Esophagus squamous epithelium (tissue), 4 donors: ENCODE results near the gene TBC1D1.

Experiments used
- POLR2A ChIP-seq, 4 donors: fragments of 450-650 bp; IDR thresholded peaks; one replicate each; pipeline ENCODE4 v1.6.1; 2017; ENCODE audit warnings: antibody characterized with exemption in 4 of 4, mild to moderate bottlenecking in 4 of 4, moderate library complexity in 3 of 4
- TF ChIP-seq, protein P1 (sequence below), 6 experiments: fragments of 450-650 bp in 4 of 6; fragments of 200-600 bp in 2 of 6; sonication (generic) in 2 of 6; IDR thresholded peaks; one replicate each; pipeline ENCODE4 v1.5.1; 2016 to 2019; ENCODE audit warnings: antibody characterized with exemption in 6 of 6, mild to moderate bottlenecking in 4 of 6, moderate library complexity in 4 of 6

DNA sequence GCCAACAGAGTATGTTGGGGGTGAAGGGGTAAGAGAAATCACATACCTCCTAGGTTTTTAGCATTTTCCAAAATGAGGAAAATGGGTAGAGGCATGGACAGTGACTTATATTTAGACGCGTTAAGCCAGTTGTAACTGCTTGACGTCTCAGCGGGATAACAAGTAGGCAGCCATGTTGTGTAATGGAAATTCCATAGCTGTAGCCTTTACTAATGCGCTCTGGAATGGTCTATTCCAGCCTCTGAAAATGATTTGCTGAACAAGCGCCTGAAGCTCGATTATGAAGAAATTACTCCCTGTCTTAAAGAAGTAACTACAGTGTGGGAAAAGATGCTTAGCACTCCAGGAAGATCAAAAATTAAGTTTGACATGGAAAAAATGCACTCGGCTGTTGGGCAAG lies 204.8 kb downstream of the TBC1D1 start:
- TF ChIP-seq, protein P1, sequence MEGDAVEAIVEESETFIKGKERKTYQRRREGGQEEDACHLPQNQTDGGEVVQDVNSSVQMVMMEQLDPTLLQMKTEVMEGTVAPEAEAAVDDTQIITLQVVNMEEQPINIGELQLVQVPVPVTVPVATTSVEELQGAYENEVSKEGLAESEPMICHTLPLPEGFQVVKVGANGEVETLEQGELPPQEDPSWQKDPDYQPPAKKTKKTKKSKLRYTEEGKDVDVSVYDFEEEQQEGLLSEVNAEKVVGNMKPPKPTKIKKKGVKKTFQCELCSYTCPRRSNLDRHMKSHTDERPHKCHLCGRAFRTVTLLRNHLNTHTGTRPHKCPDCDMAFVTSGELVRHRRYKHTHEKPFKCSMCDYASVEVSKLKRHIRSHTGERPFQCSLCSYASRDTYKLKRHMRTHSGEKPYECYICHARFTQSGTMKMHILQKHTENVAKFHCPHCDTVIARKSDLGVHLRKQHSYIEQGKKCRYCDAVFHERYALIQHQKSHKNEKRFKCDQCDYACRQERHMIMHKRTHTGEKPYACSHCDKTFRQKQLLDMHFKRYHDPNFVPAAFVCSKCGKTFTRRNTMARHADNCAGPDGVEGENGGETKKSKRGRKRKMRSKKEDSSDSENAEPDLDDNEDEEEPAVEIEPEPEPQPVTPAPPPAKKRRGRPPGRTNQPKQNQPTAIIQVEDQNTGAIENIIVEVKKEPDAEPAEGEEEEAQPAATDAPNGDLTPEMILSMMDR (IDR thresholded peaks at IDR 0.05), result no peak
- TF ChIP-seq POLR2A (IDR thresholded peaks at IDR 0.05), result no peak
